ENCODE data around the gene ATP5MG.

Gene ATP5MG

DNA sequence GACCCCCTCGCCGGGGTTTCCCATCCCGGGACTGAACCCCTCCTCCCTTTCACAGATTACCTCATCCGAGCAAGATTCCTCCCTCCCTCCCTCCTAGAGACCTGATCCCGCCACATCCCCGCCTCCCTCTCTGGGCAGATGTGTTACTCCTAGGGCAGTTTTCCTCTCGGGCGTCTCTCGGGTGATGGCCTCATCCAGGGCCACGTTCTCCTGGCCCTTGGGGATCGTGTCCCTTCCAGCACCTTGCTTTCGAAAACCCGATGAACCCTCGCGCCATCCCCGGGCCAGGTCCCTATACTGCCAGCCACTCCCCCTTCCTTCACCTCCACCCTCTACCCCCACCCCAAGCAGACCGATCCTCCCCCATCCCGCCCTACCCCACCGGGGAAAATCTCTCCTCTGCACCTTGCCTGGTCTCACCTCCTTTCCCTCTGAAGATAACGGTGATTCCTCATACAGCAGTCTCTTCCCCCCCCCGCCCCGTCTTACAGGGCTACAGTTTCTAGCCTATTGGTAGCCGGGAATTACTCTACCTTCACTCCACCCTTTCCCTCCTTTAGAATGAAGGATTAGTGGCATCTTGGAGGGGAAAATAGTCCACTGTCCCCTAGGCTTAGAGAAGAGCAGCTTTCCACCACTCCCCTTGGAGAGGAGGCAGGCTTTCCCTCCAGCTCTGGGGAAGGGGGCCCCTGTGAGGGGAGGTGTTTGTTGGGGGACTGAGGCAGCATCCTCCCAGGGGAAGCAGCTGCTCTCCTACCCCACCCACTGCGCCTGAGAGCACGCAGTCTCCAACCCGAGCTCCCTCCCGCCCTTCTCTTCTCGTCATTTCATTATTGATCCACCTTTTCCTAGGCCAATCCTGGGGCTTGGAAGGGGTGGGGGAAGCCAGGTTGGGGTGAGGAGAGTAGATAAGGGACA, 36.1 kb downstream of the ATP5MG start (continued):
- TF ChIP-seq ZNF571 (tag by site-specific recombination; IDR thresholded peaks at IDR 0.05) (no peak), IKZF3 (tag by site-specific recombination; IDR thresholded peaks at IDR 0.05) (peak; percentile 46), SETDB1 (IDR thresholded peaks at IDR 0.05; ENCODE audit: insufficient read length, low read length) (no peak), ZNF560 (tag by site-specific recombination; IDR thresholded peaks at IDR 0.05; ENCODE audit: borderline replicate concordance) (no peak), ZNF211 (tag by site-specific recombination; IDR thresholded peaks at IDR 0.05; ENCODE audit: low read depth) (no peak), ZNF23 (tag by site-specific recombination; IDR thresholded peaks at IDR 0.05; ENCODE audit: borderline replicate concordance) (no peak)

DNA sequence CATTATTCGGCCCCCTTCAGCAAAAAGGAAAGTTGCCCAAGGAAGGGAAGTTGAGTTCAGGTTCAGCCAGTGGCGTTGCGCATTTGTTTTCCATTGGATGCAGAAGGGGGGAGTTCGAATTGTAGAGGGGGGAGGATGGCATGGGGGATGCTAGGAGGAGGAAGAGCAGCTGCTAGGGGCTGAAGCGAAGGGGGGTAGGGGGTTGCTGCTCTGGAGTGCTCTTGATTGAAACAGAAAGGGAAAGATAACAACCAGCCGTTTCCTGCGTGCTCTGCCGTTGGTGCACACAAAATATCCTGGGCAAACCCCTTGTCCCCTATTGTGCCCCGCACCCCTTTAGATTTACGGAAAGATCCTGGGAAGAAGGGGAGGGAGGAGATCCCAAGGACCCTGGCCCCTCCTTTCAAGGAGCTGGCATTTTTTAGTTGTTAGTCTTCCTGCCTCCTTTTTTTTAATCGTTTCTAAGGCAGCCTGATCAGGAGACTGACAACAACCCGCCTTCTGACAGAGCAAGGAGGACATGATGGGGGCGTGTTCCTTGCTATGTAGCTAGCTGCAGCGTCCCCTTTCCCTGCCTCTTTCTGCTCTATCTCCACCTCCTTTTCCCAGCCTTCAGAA, 37.0 kb downstream of the ATP5MG start:
- TF ChIP-seq SP2 (tag by site-specific recombination; IDR thresholded peaks at IDR 0.05) (peak; percentile 71), ZNF600 (tag by site-specific recombination; IDR thresholded peaks at IDR 0.05) (0 out of 2 replicates have a peak, but pooled peaks have one; percentile 23), SALL2 (tag by site-specific recombination; IDR thresholded peaks at IDR 0.05; ENCODE audit: borderline replicate concordance) (no peak), ZNF776 (tag by site-specific recombination; IDR thresholded peaks at IDR 0.05; ENCODE audit: borderline replicate concordance) (no peak), ZNF48 (tag by site-specific recombination; IDR thresholded peaks at IDR 0.05) (no peak), ZNF266 (tag by site-specific recombination; IDR thresholded peaks at IDR 0.05; ENCODE audit: low read depth) (no peak), PRDM1 (tag by site-specific recombination; IDR thresholded peaks at IDR 0.05) (peak; percentile 23; the same call in 1 of the 2 replicates), MZF1 (tag by site-specific recombination; IDR thresholded peaks at IDR 0.05; ENCODE audit: borderline replicate concordance) (no peak), ZNF768 (tag by site-specific recombination; IDR thresholded peaks at IDR 0.05) (no peak), ZNF155 (tag by site-specific recombination; IDR thresholded peaks at IDR 0.05) (no peak), ZNF24 (tag by site-specific recombination; IDR thresholded peaks at IDR 0.05) (no peak), KLF9 (tag by site-specific recombination; IDR thresholded peaks at IDR 0.05; ENCODE audit: low read depth) (peak; percentile 49; the same call in 1 of the 2 replicates), ZNF2 (tag by site-specific recombination; IDR thresholded peaks at IDR 0.05) (no peak), ZNF701 (tag by site-specific recombination; IDR thresholded peaks at IDR 0.05) (no peak), ZNF223 (tag by site-specific recombination; IDR thresholded peaks at IDR 0.05) (no peak), SP3 (tag by site-specific recombination; IDR thresholded peaks at IDR 0.05) (peak; percentile 31; the same call in 1 of the 2 replicates), RBAK (tag by site-specific recombination; IDR thresholded peaks at IDR 0.05) (no peak)
- TF ChIP-seq, protein P1, sequence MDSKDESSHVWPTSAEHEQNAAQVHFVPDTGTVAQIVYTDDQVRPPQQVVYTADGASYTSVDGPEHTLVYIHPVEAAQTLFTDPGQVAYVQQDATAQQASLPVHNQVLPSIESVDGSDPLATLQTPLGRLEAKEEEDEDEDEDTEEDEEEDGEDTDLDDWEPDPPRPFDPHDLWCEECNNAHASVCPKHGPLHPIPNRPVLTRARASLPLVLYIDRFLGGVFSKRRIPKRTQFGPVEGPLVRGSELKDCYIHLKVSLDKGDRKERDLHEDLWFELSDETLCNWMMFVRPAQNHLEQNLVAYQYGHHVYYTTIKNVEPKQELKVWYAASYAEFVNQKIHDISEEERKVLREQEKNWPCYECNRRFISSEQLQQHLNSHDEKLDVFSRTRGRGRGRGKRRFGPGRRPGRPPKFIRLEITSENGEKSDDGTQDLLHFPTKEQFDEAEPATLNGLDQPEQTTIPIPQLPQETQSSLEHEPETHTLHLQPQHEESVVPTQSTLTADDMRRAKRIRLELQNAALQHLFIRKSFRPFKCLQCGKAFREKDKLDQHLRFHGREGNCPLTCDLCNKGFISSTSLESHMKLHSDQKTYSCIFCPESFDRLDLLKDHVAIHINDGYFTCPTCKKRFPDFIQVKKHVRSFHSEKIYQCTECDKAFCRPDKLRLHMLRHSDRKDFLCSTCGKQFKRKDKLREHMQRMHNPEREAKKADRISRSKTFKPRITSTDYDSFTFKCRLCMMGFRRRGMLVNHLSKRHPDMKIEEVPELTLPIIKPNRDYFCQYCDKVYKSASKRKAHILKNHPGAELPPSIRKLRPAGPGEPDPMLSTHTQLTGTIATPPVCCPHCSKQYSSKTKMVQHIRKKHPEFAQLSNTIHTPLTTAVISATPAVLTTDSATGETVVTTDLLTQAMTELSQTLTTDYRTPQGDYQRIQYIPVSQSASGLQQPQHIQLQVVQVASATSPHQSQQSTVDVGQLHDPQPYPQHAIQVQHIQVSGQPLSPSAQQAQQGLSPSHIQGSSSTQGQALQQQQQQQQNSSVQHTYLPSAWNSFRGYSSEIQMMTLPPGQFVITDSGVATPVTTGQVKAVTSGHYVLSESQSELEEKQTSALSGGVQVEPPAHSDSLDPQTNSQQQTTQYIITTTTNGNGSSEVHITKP (tag by site-specific recombination; IDR thresholded peaks at IDR 0.05), result 0 out of 2 replicates have a peak, but pooled peaks have one; percentile 21
- TF ChIP-seq, protein P2, sequence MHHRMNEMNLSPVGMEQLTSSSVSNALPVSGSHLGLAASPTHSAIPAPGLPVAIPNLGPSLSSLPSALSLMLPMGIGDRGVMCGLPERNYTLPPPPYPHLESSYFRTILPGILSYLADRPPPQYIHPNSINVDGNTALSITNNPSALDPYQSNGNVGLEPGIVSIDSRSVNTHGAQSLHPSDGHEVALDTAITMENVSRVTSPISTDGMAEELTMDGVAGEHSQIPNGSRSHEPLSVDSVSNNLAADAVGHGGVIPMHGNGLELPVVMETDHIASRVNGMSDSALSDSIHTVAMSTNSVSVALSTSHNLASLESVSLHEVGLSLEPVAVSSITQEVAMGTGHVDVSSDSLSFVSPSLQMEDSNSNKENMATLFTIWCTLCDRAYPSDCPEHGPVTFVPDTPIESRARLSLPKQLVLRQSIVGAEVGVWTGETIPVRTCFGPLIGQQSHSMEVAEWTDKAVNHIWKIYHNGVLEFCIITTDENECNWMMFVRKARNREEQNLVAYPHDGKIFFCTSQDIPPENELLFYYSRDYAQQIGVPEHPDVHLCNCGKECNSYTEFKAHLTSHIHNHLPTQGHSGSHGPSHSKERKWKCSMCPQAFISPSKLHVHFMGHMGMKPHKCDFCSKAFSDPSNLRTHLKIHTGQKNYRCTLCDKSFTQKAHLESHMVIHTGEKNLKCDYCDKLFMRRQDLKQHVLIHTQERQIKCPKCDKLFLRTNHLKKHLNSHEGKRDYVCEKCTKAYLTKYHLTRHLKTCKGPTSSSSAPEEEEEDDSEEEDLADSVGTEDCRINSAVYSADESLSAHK (tag by site-specific recombination; IDR thresholded peaks at IDR 0.05), result no peak
- peak overlapping the region; percentile 92 for H3K4me3 ChIP-seq (ENCODE audit: low read depth, low read length)
- H3K4me1 ChIP-seq (ENCODE audit: control insufficient read depth, insufficient read depth, low read length), result peaks cover 14% of the 10 kb centered on the region
- ChIA-PET POLR2A (no interaction called here), CTCF (interaction anchor here (0.6 to 1.7 kb wide), 3 partner anchors 13 to 80 kb away, joined by 3 to 4 read pairs (median 4); no protein-coding TSS in a partner anchor)
- H3K36me3 ChIP-seq (ENCODE audit: control insufficient read depth in 2 of 2, insufficient read depth in 1 of 2, low read length in 2 of 2), result peaks cover 0 to 27% of the 10 kb centered on the region in 2 experiments; a peak in 1 of 3 replicates
- H3K27ac ChIP-seq (ENCODE audit: extremely low read depth, low read depth, low read length), result no peak overlapping the region
- no peaks in the 10 kb centered on the region for H3K9me3 ChIP-seq (ENCODE audit: control insufficient read depth, insufficient read depth, low read depth, low read length)
